SHP77 (cell line): ENCODE measurements around the gene RSU1.

Source experiments
- DNase-seq, 2 experiments: peaks; one replicate each; lab custom pipeline; 2025; lab: John Stamatoyannopoulos, UW

Gene RSU1

DNA sequence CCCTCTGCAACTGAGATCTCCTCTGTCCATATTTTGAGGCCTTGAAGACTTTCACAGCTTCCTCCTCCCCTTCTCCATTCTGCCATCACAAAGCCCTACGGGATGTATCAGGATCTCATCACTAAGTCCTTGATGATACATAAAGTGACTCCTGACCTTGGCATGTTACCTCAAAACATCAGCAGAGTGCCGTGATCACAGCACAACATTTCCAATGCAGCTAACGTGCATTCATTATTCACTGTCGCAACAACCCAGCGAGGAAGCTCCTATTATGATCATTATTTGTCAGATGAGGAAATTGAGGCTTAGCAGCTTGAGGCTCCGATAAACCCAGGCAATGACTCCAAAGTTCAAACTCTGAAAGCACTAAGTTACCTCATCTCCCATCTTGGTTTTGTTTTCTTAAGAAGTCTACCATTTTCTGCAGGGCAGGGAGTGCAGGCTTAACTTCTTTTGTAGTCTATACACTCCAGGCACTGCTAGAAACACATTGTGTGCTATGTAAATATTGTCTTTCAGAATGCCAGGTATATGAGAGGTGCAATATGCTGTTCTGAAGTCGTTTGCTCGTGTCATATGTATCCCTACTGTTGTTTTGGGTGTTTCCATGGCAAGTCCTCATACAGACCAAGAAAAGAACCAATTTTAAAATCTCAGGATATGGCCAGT lies 215.0 kb downstream of the RSU1 start:
- DNase-seq = no peak

DNA sequence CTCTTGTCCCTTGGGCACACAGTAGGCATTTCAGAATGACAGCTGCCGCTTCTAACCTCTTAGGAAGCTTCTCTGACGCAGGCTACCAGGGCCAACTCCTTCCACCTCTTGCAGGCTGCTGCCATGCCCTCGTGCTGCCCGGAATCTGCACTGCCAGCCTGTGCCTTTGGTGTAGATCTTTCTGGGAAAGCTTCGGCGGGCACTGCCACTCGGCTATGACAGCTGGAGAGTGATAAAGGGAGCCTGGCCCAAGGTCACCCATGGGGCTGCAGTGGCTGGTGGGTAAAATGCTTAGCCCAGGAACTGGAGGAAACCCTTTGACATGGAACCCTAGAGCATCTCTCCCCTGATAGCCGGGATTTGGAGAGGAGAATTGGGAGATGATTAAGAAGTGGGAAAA lies 217.6 kb downstream of the RSU1 start:
- DNase-seq = no peak

DNA sequence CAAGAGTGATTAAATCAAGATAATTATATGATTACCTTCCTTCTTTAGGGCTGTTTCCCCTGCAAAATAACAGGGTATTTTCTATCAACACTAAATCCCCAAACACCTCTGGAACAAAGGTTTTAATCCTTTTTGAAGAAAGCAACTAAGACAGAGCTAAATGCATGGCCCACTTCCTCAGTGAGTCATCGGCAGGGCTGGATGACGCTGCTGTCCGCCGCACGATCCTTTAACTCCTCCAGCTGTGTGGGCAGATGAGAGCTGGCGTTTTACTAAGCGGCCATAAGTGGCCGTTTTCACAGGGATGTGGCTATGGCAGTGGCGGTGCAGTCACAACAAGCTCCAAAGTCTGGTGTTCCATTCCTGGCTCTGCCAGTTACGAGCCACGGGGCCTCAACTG lies 219.6 kb downstream of the RSU1 start:
- DNase-seq = no peak

DNA sequence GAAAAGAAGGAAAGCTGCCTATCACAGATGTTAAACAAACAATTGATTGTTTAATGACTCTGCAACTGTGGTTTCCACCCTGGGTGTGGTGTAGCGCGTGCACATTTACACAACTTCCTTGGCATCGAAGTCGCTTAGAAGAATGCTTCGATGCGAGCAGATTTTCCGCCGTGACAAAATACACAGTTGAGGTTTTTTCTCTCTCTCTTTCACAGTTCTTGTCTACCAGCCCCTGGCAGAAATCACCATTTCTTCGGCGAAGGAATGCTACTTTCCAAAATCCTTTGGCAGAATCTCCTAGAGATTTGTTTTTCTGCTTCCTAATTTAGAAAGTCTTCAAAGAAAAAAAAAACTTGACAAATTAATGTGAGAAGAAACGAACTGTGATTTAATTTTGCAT lies 224.8 kb downstream of the RSU1 start:
- DNase-seq = no peak

DNA sequence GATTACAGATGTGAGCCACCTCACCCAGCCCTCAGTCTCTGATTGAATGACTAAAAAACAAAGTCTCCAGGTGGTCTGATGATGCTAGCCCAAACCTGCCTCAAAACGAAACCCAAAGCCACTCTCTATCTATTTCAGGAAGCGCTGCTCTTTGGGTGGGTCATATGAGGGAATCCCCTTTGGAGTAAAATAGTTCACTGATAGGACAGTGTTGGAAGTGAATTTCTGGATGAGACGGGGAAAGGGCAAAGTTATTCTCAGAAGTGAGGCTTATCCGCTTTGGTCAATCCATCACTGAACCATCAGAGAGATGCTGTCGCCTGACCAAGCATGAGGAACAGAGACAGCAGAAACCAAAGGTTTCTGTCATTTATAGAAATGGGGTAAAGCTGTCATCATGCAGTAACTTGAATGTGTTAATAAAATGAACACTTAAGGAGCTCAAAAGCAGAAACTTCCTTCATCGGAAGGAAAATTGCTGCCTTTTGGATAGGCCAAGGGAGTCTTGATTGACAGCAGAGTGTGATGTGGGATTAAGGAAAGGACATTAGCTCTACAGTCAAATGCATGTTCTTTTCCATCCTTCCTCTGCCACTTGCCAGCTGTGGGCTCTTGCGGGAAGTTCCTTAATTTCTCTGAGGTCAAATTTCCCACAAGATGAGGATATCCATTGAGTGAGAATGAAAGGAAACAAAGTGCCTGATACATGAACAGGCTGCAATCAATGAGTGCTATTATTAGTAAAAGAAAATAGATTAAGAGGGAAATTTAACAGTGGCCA lies 230.7 kb downstream of the RSU1 start:
- no peak for DNase-seq

DNA sequence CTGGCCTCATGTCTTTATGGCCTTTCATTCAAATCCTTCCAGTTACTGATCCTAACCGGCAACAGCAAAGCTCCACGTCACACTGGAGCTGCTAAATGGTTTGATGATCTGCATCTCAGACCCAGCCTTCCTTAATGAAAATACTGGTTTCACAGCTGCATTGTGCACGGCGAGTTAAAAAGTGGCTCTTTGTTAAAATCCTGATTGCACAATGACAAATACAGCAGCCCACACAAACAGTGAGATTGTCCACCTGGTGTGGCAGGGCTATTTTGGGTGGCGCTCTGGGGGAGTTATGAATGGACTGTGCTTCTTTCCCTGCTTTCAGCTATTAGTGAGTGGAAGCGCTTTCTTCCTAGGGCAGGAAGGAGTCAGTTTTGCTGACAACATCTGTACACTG lies 232.1 kb downstream of the RSU1 start:
- no peak for DNase-seq

DNA sequence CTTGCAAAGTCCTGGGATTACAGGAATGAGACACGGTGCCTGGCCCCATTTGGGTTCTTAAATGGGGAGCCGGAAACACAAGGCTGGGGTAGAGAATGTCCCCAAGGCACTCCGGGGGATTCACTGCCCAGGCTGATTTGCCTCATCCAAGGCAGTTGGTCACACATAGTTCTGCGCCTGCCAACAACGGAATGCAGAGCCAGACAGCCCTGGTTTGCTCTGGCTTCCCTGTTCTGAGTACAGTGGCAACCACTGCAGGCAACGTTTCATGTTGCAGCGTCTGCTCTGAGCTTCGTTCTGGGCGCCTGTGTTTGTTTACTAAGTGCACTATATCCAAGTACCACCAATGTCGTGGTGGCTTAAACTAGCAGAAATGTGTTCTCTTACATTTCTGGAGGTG lies 233.8 kb downstream of the RSU1 start:
- DNase-seq = no peak

DNA sequence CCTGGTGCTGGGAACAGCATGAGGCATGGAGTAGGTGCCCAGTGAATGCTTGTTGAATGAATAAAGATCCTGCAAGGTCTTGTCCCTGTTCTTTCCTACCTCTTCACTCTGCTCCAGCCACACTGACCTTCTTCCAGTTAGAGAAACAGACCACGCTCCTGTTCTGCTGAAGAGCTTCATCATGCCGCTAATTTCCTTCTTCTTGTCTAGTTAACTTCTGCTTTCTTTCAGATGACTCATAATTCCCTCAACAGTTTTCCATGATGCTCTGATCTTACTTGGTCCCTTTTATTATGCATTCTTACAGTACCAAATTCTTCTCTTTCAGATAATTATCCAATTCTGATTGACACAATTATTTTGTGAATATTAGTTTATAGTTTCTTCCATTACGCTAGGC lies 236.0 kb downstream of the RSU1 start:
- DNase-seq = no peak

DNA sequence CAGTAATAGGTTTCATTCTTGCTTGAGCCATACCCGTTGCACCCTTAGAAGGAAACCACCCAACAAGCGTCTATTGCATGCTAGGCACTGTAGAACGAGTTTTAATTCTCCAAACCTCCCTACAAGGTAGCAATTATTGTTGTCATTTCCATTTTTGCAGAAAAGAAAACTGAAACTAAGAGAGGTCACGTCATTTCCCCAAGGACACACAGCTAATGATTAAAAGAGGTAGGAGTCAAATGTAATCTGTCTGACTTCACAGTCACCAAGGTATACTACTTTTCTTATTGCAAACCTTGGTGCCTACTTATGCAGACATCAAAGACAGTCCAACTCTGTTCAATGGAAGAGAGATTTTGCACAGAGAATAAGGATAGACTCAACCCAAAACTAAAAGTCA lies 246.5 kb downstream of the RSU1 start:
- no peak for DNase-seq

DNA sequence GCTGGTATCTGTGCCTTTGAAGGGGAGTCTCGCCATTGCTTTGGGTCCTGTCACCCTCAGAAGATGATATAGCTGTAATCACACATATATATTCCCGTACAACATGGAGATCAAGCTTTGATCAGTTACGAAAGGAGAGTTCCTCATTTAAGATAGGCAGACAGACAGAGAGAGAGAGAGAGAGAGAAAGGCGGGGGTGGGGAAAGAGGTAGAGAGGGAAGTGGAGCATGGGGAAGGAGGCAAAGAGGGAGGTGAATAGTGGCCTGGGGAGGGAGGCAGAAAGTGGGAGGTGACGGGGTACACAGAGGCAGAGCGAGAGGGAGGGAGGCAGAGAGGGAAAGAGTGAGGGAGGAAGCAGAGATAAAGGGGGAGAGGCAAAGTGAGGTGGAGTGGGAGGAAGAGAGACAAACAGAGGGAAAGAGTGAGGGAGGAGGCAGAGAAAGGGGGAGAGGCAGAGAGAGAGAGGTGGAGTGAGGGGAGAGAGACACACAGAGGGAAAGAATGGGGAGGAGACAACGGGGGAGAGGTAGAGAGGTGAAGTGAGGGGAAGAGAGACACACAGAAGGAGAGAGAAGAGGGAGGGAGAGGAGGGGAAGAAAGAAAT lies 250.9 kb downstream of the RSU1 start:
- DNase-seq = no peak

DNA sequence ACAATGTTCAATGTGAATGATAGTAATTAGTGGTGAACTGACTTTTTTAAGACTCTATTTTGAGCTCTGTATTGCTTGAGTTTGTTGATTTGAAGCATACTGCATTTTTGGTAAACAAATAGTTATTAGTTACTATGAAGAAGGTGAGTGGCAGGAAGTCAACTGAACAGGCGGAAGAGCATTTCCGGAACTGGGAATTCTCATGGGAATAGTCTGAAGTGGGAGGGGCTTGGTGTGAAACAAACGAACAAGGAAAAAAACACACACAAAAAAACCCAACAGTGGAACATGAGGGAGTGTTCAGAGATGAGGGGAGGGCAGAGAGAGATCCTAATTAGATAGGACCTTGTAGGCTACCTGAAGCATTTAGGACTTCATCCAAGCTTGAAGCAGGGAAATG lies 251.6 kb downstream of the RSU1 start:
- DNase-seq = no peak

DNA sequence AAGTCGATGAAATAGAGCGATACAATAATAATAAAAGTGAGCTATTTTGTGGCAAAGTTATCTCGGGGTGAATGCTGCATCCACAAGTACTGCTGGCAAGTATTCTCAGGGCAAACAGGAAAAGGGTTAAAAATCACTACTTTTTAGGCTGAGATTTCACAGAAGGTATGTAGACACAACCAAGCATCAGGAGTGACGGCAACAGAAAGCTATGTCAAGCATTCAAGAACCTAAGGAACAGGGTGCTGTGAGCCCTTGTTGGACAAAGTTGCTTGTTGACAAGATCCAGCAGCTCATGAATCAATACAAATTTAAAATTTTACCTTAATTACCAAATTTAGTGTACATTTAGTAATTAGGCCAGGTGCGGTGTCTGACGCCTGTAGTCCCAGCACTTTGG lies 254.3 kb downstream of the RSU1 start:
- no peak for DNase-seq

DNA sequence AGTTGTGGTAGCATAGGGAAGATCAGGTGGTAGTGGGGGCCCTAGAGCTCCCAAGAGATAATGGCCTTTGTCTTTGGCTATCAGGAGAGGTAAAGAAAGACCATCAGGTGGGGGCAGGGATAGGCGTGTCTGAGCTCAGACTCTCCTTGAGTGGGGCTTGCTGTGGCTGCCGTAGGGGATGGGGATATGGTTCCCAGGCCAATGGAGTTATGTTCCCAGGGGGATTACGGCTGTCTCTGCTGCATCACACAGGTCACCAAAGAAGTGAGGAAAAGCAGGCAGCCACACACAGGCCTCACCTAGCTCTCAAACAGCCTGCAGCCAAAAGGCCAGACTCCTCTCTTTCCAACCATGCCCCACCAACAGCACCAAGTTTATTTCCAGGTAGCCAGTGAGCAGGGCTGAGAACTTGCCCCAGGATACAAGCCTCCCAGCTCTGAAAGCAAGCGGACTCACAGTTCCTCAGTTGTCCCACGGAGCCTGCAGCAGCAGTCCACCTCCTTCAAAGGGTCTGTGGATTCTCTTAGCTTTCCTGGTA lies 257.9 kb downstream of the RSU1 start:
- DNase-seq = no peak

DNA sequence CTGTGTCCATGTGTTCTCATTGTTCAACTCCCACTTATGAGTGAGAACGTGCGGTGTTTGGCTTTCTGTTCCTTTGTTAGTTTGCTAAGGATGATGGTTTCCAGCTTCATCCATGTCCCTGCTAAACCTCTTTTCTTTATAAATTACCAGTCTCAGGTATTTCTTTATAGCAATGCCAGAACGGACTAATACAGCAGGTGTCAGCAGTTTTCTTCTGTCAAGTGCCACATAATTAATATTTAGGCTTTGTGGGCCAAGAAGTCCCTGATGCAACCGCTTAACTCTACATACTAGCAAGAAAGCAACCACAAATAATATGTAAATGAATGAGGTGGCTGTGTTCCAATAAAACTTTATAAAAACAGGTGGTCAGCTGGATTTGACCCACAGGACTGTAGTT lies 269.3 kb downstream of the RSU1 start:
- DNase-seq = no peak

DNA sequence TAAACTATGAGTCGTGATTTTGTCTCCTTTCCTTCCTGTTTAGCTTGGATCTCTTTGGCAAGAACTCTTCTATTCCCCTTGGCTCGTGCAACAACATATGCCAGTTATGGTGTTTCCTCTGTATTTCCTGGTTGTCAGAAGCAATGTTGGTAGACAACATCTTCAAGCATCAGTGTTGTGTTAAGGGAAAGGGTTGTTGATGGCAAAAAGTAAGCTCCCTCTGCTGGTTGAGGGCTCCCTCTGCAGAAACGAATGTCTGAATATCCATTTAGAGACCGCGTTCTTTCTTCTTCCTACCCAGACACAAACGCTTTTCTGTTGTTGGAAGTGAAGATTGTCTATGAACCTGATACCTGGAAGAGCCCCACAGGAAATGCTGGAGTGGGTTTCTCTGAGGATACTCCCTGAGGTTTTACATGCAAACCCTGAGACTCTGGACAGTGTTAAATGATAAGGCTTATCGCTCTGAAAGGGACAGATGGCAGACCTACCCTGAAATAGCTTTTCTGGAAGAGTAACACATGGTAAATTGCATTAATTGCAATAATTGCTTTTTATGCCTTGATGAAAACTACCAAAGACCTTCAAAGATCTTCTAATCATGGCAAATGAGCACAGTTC lies 272.0 kb downstream of the RSU1 start:
- peak; percentile 18 to 43 for DNase-seq

DNA sequence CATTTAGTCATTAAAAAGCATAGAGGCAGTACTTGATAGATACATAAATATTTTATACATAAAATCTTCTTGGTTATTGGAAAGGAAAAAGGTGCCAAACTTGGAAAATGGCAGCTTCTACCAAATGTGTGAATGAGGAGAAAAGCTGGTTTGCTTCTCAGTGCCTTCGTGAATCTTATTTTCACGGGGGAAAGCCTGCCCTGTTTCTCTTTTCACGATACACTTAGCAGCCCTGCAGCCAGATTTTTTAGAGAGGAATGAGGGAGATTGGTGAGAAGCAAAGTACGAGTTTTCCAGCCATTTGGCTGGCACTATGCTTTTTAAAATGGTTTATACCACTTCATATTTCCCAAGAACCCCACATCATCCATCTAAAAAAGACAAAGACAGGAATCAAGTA lies 272.6 kb downstream of the RSU1 start:
- no peak for DNase-seq

DNA sequence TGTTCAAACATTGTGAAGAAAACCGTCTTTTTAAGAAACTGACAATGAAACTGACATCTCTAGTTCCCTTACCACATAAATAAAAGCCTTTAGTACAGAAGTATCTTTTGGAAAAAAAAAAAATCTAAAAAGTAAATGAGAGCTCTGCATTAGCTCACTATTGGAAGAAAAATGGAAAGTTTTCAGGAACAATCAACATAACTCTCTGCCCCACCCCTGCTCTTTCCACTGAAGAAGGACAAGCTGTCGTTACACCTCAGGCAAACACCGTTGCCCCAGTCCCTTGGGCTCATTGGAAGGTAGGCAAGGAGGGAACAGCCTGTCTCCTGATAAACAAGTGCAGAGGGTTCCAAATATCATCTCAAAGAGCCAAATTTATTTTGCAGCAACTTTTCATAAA lies 273.1 kb downstream of the RSU1 start:
- DNase-seq = no peak
